ENCODE results near the gene CLCC1. TPM values are rescaled to one million over a fixed set of nuclear protein-coding genes. Genes with fewer than 3 reads are reported as not detected.

Gene CLCC1
- total RNA-seq, 1 donor from 2014 or later = 23.3 TPM

- H3K36me3 ChIP-seq = no peaks in the 10 kb centered on the region
- no peaks in the 10 kb centered on the region for H3K9me3 ChIP-seq (ENCODE audit: low read depth)
- Mint-ChIP-seq H3K9me3 (peaks cover 2% of the 10 kb centered on the region), H3K36me3 (peaks cover 21% of the 10 kb centered on the region), H3K27me3 (ENCODE audit: insufficient read depth, low read depth) (no peaks in the 10 kb centered on the region), H3K4me3 (no peak overlapping the region), H3K27ac (no peak overlapping the region), H3K4me1 (no peaks in the 10 kb centered on the region)
- H3K4me2 ChIP-seq = no peak overlapping the region
- H2AFZ ChIP-seq (replicated peaks) = no peak overlapping the region
- no peaks in the 10 kb centered on the region for H3F3A ChIP-seq (ENCODE audit: low read depth)
- H3K9ac ChIP-seq = no peak overlapping the region
- no peak for TF ChIP-seq EZH2phosphoT487 (IDR thresholded peaks at IDR 0.05)
- TF ChIP-seq CTCF (IDR thresholded peaks at IDR 0.05) = no peak
- no peak for TF ChIP-seq EZH2 (IDR thresholded peaks at IDR 0.05)
- DNase-seq (ENCODE audit: low spot score) = no peak
- H3K27ac ChIP-seq = no peak overlapping the region
- H3K4me1 ChIP-seq = no peaks in the 10 kb centered on the region
- no peaks in the 10 kb centered on the region for H3K27me3 ChIP-seq
- no peaks in the 10 kb centered on the region for H4K20me1 ChIP-seq (ENCODE audit: low read depth)
- H3K79me2 ChIP-seq (ENCODE audit: low read depth) = no peaks in the 10 kb centered on the region
- no peak overlapping the region for H3K4me3 ChIP-seq
Measured at GRCh38 chr1:108976658-108977057, 13.4 kb upstream of the CLCC1 start.

- no peaks in the 10 kb centered on the region for H3K36me3 ChIP-seq
- no peak for TF ChIP-seq EZH2phosphoT487 (IDR thresholded peaks at IDR 0.05)
- TF ChIP-seq EZH2 (IDR thresholded peaks at IDR 0.05) = no peak
- TF ChIP-seq CTCF (IDR thresholded peaks at IDR 0.05) = no peak
Measured at GRCh38 chr1:108972951-108973350, 9.7 kb upstream of the CLCC1 start.

GRCh38 chr1:108969346-108969745 is 6.1 kb upstream of the CLCC1 start:
- Histone ChIP-seq H3K36me3 (no peaks in the 10 kb centered on the region), H2AFZ (replicated peaks) (no peak overlapping the region), H3K9ac (no peak overlapping the region), H4K20me1 (ENCODE audit: low read depth) (no peaks in the 10 kb centered on the region), H3K27me3 (peaks cover 2% of the 10 kb centered on the region), H3K4me2 (no peak overlapping the region), H3K4me3 (no peak overlapping the region), H3F3A (ENCODE audit: low read depth) (no peaks in the 10 kb centered on the region), H3K79me2 (ENCODE audit: low read depth) (no peaks in the 10 kb centered on the region), H3K9me3 (ENCODE audit: low read depth) (no peaks in the 10 kb centered on the region), H3K27ac (no peak overlapping the region), H3K4me1 (no peaks in the 10 kb centered on the region)
- TF ChIP-seq CTCF (IDR thresholded peaks at IDR 0.05) (no peak), EZH2 (IDR thresholded peaks at IDR 0.05) (no peak), EZH2phosphoT487 (IDR thresholded peaks at IDR 0.05) (no peak)
- H3K4me1 Mint-ChIP-seq = no peaks in the 10 kb centered on the region
- no peak overlapping the region for H3K4me3 Mint-ChIP-seq
- H3K36me3 Mint-ChIP-seq = peaks cover 10% of the 10 kb centered on the region
- H3K27me3 Mint-ChIP-seq (ENCODE audit: insufficient read depth, low read depth) = no peaks in the 10 kb centered on the region
- no peak overlapping the region for H3K27ac Mint-ChIP-seq
- H3K9me3 Mint-ChIP-seq = no peaks in the 10 kb centered on the region
- no peak for DNase-seq (ENCODE audit: low spot score)

More at GRCh38 chr1:108972951-108973350, 9.7 kb upstream of the CLCC1 start:
- no peak overlapping the region for H3K4me2 ChIP-seq
- H3K4me3 ChIP-seq = no peak overlapping the region
- DNase-seq (ENCODE audit: low spot score) = no peak
- no peaks in the 10 kb centered on the region for H3K9me3 Mint-ChIP-seq
- H3K4me1 ChIP-seq = no peaks in the 10 kb centered on the region
- no peak overlapping the region for H3K27ac ChIP-seq
- H3K9ac ChIP-seq = no peak overlapping the region
- no peak overlapping the region for H2AFZ ChIP-seq (replicated peaks)
- H3K4me3 Mint-ChIP-seq = no peak overlapping the region
- H3K27me3 ChIP-seq = no peaks in the 10 kb centered on the region
- no peaks in the 10 kb centered on the region for H3K9me3 ChIP-seq (ENCODE audit: low read depth)
- no peaks in the 10 kb centered on the region for H4K20me1 ChIP-seq (ENCODE audit: low read depth)
- H3K4me1 Mint-ChIP-seq = no peaks in the 10 kb centered on the region
- no peaks in the 10 kb centered on the region for H3F3A ChIP-seq (ENCODE audit: low read depth)
- no peaks in the 10 kb centered on the region for H3K27me3 Mint-ChIP-seq (ENCODE audit: insufficient read depth, low read depth)
- H3K36me3 Mint-ChIP-seq = peaks cover 10% of the 10 kb centered on the region
- H3K79me2 ChIP-seq (ENCODE audit: low read depth) = no peaks in the 10 kb centered on the region
- no peak overlapping the region for H3K27ac Mint-ChIP-seq
